ENCODE results near the gene HOXB1. TPM values are rescaled to one million over a fixed set of nuclear protein-coding genes. Genes with fewer than 3 reads are reported as not detected.
"Not testable (repeated sequence)": the region's sequence is repeated elsewhere in the genome, so short reads cannot be mapped to it uniquely, and the experiment has no call there.

Gene HOXB1
- total RNA-seq, 1 experiment from 2014 or later: not detected

DNA sequence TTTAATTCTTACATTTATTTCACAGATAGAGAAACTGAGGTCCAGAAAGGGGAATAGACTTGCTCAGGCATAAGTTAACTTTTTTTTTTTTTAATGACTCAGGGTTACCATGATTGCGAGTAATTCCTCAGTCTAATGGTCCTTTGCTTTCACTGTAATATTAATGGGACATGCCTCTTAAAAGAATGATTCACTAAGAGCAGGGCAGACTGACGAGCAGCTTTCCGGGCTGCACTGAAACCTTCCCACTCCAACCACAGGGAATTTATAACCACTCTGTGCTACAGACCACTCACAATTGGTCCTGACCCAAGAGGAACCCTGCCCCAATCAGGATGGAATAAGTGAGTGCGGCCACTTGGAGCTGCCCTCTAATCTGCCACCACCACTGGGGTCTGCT, 8.4 kb upstream of the HOXB1 start:
- Histone ChIP-seq H3K27me3 (replicated peaks) (no peaks in the 10 kb centered on the region), H3K4me1 (replicated peaks) (peaks cover 14% of the 10 kb centered on the region), H3K27ac (no peak overlapping the region), H3K9me3 (replicated peaks) (no peaks in the 10 kb centered on the region), H3K4me3 (no peak overlapping the region), H3K36me3 (no peaks in the 10 kb centered on the region)
- no peak for DNase-seq (ENCODE audit: low read depth in 1 of 2, low spot score in 2 of 2)

DNA sequence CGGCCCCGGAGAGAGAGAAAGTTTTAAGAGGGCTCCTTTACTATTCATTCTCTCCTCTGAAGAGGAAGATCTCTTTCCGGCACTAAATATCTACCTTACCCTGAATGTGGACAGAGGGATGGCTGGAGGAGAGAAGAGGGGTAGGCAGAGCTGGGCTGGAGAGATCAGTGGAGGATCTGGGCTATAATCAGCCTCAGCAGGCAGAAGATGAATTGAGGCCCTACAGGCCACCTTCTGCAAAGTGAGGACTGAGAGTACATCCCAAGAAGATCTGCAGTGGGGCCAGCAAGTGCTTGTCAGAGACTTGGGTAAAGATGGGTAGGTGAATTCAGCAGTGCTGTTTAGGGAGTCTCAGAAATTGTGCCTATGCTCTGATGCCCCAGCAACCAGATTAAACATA, 6.5 kb upstream of the HOXB1 start:
- no peak overlapping the region for H3K27ac ChIP-seq

DNA sequence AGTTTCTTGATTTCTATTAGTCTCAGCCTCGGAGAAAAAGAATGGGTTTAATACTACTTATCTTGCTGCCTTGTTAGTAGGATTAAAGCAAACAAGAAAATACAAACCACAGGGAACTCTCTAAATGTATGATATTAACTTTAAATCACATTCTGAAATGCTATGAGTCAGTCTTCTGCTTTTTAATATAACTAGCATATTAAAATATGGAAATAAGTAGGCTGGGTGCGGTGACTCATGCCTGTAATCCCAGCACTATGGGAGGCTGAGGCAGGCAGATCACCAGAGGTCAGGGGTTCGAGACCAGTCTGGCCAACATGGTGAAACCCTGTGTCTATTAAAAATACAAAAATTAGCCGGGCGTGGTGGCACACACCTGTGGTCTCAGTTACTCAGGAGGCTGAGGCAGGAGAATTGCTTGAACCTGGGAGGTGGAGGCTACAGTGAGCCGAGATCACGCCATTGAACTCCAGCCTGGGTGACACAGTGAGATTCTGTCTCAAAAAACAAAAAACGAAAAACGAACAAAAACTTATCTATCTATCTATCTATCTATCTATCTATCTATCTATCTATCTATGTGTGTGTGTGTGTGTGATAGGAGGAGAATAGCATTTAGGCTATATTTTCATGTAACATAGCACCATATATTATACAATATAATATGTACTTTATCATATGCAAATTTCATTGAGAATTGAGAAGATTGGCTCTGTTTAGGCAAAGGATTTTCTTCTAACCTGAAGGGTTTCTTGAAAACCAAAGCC, 5.2 kb upstream of the HOXB1 start:
- not testable (repeated sequence) for H3K4me1 ChIP-seq (replicated peaks); H3K27me3 ChIP-seq (replicated peaks); H3K4me3 ChIP-seq; H3K9me3 ChIP-seq (replicated peaks); DNase-seq (ENCODE audit: low read depth in 1 of 2, low spot score in 2 of 2); H3K36me3 ChIP-seq; H3K27ac ChIP-seq

More for the DNA sequence above, 6.5 kb upstream of the HOXB1 start:
- peaks cover 4% of the 10 kb centered on the region; the same call in 1 of the 2 replicates for H3K9me3 ChIP-seq (replicated peaks)
- H3K4me1 ChIP-seq (replicated peaks): peaks cover 3% of the 10 kb centered on the region; the same call in 1 of the 2 replicates
- H3K36me3 ChIP-seq: no peaks in the 10 kb centered on the region
- DNase-seq (ENCODE audit: low read depth in 1 of 2, low spot score in 2 of 2): no peak
- no peak overlapping the region for H3K4me3 ChIP-seq
- H3K27me3 ChIP-seq (replicated peaks): no peaks in the 10 kb centered on the region

DNA sequence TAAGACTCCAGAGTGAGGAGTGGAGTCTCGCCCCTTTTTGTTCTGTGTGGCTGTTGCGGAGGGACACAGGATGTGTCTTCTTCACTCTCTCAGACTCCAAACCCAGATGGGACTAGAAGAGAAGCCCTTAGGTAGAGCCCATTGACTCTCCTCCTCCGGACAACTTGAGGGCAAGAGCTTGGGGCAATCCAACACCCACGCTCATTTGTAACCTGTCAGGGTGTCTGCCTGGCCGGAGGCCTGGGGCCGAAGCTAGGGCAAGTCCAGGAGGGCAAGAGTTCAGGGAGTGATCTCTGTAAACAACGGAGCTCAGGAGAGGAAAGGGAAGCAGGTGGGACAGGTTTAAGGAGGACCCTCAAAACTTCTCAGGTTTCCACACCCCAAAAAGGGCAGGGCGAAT, 1.4 kb upstream of the HOXB1 start:
- Histone ChIP-seq H3K4me3 (no peak overlapping the region), H3K27me3 (replicated peaks) (no peaks in the 10 kb centered on the region; the same call in 1 of the 2 replicates), H3K9me3 (replicated peaks) (peaks cover 4% of the 10 kb centered on the region; the same call in 1 of the 2 replicates), H3K27ac (no peak overlapping the region), H3K4me1 (replicated peaks) (peaks cover 3% of the 10 kb centered on the region; the same call in 1 of the 2 replicates), H3K36me3 (no peaks in the 10 kb centered on the region)
- DNase-seq (ENCODE audit: low read depth in 1 of 2, low spot score in 2 of 2): no peak

DNA sequence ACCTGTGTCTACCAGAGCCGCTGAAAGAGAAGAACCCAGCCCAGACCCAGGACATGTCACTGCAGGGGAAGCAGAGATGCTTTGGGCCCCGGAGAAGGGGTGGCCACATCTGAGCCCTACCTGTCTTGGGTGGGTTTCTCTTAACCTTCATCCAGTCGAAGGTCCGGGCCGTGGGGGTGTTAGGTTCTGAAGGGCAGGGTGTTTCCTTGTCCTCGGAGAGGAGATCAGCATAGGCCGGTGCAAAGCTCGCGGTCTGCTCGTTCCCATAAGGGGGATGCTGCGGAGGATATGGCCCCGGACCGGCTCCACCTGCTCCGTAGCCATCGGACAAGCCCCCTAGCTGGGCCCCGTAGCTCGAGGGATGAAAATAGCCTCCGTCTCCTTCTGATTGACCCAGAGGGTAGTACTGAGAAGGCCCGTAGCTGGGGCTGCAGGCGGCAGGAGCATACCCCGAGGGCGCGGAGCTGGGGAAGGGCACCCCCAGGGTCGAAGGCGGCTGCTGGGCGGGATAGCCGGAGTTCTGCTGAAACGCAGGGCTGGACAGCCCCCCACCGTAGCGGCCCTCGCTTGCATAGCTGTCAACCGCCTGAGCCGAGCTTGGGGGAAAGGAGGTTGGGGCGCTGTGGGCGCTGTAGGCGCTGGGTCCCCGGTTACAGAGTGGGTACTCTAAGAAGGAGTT, 464 bp downstream of the HOXB1 start:
- H3K4me1 ChIP-seq (replicated peaks): no peaks in the 10 kb centered on the region
- H3K9me3 ChIP-seq (replicated peaks): peaks cover 4% of the 10 kb centered on the region; the same call in 1 of the 2 replicates
- H3K4me3 ChIP-seq: no peak overlapping the region
- DNase-seq (ENCODE audit: low read depth in 1 of 2, low spot score in 2 of 2): no peak
- no peaks in the 10 kb centered on the region; the same call in 1 of the 2 replicates for H3K36me3 ChIP-seq
- H3K27me3 ChIP-seq (replicated peaks): no peaks in the 10 kb centered on the region; the same call in 1 of the 2 replicates
- H3K27ac ChIP-seq: no peak overlapping the region

DNA sequence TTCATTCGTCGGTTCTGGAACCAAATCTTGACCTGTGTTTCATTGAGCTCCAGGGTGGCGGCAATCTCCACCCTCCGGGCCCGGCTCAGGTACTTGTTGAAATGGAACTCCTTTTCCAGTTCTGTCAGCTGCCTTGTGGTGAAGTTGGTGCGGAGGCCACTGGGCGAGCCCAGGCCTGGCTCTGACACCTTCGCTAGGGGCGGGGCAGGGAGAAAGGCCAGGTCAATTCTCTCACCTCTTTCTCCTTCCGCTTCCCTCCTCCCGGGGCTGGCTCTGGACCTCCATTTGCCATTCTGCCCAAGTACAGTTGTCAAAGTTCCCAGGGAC, 1.2 kb downstream of the HOXB1 start:
- Histone ChIP-seq H3K4me1 (replicated peaks) (no peaks in the 10 kb centered on the region), H3K4me3 (no peak overlapping the region), H3K36me3 (no peaks in the 10 kb centered on the region; the same call in 1 of the 2 replicates), H3K9me3 (replicated peaks) (peaks cover 4% of the 10 kb centered on the region; the same call in 1 of the 2 replicates), H3K27me3 (replicated peaks) (no peaks in the 10 kb centered on the region; the same call in 1 of the 2 replicates), H3K27ac (no peak overlapping the region)
- DNase-seq (ENCODE audit: low read depth in 1 of 2, low spot score in 2 of 2): no peak

DNA sequence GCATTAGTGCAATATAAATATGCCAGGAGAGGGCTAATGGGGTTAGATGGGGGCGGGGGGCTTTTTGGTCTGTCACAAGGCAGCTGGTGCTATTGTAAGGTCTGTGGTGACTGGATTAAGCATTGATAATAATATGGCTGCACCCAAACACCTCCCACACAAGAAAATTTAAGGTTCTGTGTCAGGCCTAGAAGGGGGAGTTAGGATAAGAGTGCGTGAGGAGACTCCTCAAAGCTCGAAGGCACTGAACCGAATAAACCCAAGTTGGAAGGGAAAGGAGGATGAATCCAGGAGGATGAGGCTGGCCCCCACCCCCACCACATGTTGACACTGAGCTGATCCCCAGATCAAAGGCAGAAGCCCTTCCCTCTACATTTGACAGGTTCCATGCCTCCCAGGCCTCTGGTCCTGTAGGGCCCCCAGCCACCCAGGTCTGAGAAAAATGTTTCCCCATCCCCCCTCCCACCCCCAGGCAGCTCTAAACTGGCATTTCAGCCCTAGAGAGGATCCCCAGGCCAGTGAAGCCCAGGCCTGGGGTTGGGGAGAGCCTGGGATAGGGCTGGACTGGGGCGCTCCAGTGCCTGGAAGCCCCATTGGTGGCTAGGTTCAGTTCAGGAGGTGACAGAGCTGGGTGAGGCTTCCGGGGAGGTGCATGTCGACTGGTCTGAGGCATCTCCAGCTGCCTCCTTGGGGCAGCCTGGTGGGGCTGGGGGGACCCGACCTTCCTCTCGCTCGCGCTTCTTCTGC, 1.7 kb downstream of the HOXB1 start:
- Histone ChIP-seq H3K4me1 (replicated peaks) (no peaks in the 10 kb centered on the region), H3K27me3 (replicated peaks) (no peaks in the 10 kb centered on the region; the same call in 1 of the 2 replicates), H3K4me3 (no peak overlapping the region), H3K36me3 (no peaks in the 10 kb centered on the region; the same call in 1 of the 2 replicates), H3K27ac (no peak overlapping the region), H3K9me3 (replicated peaks) (peaks cover 4% of the 10 kb centered on the region; the same call in 1 of the 2 replicates)
- no peak for DNase-seq (ENCODE audit: low read depth in 1 of 2, low spot score in 2 of 2)

DNA sequence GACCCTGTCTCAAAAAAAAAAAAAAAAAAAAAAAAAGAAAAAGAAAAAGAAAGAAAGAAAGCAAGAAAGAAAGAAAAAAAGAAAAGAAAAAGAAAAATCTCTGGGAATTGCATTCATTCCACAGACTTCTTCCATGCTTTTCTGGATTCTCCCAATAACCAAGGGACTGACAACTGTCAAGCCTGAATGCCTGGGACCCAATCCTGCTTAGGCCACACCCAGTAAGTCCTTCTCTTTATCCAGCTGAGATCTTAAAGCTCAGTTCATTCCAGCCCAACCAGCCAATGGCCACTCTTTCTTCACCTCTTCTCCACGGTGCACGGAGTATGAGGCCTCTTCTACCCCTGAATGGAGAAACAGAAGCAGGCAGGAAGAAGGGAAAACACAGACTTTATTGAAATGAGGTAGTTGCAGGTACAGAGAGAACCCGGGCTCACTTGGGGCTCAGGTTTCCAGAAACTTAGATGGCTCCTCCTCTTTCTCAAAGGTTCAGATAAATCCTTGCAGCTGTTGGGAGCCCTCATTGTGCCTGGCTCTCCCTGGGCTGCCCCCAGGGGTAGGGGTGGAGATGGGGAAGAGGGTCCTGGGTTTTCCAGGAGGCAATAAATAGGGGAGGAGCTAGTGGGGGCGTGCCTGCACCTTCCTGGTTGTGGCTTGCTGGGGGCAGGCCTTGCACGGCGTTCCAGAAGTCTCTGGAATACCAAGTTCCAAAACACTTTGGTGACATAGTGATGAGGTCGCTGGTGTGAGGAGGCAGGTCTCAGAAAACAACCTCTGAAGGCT, 2.5 kb downstream of the HOXB1 start:
- DNase-seq (ENCODE audit: low read depth in 1 of 2, low spot score in 2 of 2): no peak
- H3K4me1 ChIP-seq (replicated peaks): no peaks in the 10 kb centered on the region
- no peaks in the 10 kb centered on the region for H3K9me3 ChIP-seq (replicated peaks)
- H3K27me3 ChIP-seq (replicated peaks): no peaks in the 10 kb centered on the region; the same call in 1 of the 2 replicates
- no peak overlapping the region for H3K27ac ChIP-seq
- no peak overlapping the region for H3K4me3 ChIP-seq
- H3K36me3 ChIP-seq: no peaks in the 10 kb centered on the region; the same call in 1 of the 2 replicates

DNA sequence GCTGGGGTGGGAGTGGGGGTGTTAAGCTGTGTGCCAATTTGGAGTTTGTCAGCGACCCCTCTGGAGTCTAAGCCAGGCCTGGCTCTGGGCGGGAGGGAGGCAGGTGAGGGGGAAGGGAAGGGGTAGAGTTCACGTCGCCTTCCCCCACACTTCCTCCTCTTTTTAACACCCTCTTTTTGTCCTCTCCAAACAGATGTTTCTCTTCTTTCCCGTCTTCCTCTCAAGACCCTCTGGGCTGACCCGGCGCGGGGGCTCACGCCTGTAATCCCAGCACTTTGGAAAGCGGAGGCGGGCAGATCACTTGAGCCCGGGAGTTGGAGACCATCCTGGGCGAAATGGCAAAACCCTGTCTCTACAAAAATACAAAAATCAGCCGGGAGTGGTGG, 3.3 kb downstream of the HOXB1 start:
- Histone ChIP-seq H3K4me1 (replicated peaks) (no peaks in the 10 kb centered on the region), H3K9me3 (replicated peaks) (no peaks in the 10 kb centered on the region), H3K36me3 (no peaks in the 10 kb centered on the region; the same call in 1 of the 2 replicates), H3K27me3 (replicated peaks) (no peaks in the 10 kb centered on the region; the same call in 1 of the 2 replicates), H3K27ac (no peak overlapping the region), H3K4me3 (no peak overlapping the region)
- no peak for DNase-seq (ENCODE audit: low read depth in 1 of 2, low spot score in 2 of 2)

DNA sequence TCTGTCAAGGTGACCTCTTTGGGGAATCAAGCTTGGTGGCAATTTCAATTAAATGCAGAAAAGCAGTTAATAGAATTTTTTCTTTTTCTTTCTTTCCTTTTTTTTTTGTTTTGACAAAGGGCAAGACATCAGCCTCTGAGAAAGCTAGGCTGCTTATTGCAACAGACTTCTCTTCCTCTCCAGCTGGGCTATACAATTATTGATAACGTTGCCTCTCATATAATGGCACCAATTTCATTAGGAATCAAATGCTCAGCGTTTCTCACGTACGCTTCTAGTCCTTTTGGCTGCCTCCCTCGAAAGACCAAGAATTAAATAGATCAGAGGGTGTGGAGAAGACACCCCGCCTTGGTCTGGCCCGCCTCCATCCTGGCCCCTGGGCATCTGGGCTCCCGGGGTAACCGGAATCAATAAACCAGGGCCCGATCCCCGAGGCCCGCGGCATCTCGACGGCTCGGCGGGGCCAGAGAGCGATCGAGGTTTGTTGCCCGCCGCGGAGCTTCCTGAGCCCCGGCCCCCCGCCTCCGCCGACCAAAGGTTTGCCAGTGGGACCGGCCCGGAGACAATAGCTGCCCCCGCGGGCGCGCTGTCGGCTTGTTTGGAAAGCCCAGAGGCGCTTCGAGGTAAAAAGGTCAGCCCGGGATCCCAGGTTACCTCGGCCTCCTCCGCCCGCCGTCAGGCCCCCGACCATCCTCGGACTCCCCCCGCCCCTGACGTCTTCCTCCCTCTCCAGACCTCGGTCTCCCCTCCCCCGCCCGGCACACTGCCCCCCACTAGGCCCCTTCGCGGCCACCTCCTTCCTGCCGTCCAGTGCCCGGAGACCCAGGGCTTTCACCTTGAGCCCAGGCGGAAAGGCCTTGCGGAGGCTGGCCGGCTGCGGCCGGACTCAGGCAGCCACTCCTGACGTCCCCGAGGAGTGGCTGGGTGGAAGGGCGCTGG, 3.9 kb downstream of the HOXB1 start:
- no peaks in the 10 kb centered on the region; the same call in 1 of the 2 replicates for H3K27me3 ChIP-seq (replicated peaks)
- no peak for DNase-seq (ENCODE audit: low read depth in 1 of 2, low spot score in 2 of 2)
- H3K4me1 ChIP-seq (replicated peaks): 0 out of 2 replicates have a peak, but pooled peaks cover 5% of the 10 kb centered on the region
- H3K4me3 ChIP-seq: no peak overlapping the region
- no peaks in the 10 kb centered on the region; the same call in 1 of the 2 replicates for H3K36me3 ChIP-seq
- H3K27ac ChIP-seq: no peak overlapping the region
- H3K9me3 ChIP-seq (replicated peaks): no peaks in the 10 kb centered on the region

DNA sequence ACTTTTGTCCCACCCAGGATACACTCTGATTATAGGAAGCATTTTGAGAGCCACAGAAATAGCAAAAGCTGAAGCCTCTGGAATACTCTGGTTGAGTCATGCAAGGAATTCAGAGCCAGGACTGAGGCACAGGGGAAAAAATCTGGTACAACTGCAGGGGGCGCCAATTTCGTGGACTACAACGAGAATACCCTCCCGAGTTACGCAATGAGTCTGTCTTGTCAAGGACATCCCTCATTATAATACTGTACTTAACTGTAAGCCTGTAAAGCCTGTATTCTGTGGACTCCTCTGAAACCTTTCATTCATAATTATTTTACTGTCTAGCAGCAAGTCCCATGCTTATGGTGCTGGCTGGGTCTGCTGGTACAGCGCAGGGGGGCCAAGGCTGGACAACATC, 7.8 kb downstream of the HOXB1 start:
- H3K9me3 ChIP-seq (replicated peaks): no peaks in the 10 kb centered on the region; the same call in 1 of the 2 replicates
- no peaks in the 10 kb centered on the region; the same call in 1 of the 2 replicates for H3K36me3 ChIP-seq
- no peak overlapping the region for H3K4me3 ChIP-seq
- 0 out of 2 replicates have a peak, but pooled peaks cover 10% of the 10 kb centered on the region for H3K4me1 ChIP-seq (replicated peaks)
- DNase-seq (ENCODE audit: low read depth in 1 of 2, low spot score in 2 of 2): no peak
- peaks cover 4% of the 10 kb centered on the region; the same call in 1 of the 2 replicates for H3K27me3 ChIP-seq (replicated peaks)
- H3K27ac ChIP-seq: no peak overlapping the region

DNA sequence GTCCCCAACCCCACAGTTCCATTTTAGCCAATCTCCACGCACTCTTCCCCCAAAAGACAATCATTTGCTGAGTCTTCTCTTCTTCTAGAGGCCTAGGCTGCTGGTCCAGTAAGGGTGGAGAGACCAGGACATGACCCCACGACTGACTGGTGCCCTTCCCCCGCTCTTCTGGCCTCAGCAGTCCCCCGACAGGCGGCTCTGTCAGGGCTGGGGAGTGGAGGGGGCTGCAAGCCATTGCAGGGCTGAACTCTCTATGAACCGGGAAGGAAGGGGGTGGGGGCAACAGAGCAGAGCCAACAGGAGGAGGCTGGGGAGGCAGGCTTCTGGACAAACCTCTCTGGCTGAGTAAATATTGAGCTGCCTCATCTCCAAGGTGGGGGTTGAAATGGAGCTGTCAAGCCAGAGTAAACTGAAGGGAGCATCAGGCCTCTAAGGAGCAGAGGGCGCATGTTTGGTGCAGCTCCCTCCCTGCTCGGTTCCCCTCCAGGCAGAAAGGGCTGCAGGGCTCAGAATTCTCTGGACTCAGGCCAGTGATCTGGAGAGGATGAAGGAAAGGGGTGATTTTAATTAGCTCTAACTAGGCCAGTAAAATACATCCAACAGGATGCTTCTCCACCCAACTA, 8.7 kb downstream of the HOXB1 start:
- Histone ChIP-seq H3K9me3 (replicated peaks) (no peaks in the 10 kb centered on the region; the same call in 1 of the 2 replicates), H3K27ac (no peak overlapping the region), H3K36me3 (no peaks in the 10 kb centered on the region; the same call in 1 of the 2 replicates), H3K27me3 (replicated peaks) (peaks cover 13% of the 10 kb centered on the region), H3K4me3 (no peak overlapping the region), H3K4me1 (replicated peaks) (0 out of 2 replicates have a peak, but pooled peaks cover 10% of the 10 kb centered on the region)
- no peak for DNase-seq (ENCODE audit: low read depth in 1 of 2, low spot score in 2 of 2)
